Activated CD4-positive, alpha-beta T cell treated with anti-CD3 and anti-CD28 coated beads for 36 hours (primary cell): ENCODE data around the gene NRDE2. TPM values are rescaled to one million over a fixed set of nuclear protein-coding genes. Genes with fewer than 3 reads are reported as not detected.

Experiments used
- ATAC-seq: fragments of 200-7000 bp; cut with Tn5 transposase; one replicate; pipeline ENCODE4 v1.10.0; 2021; ENCODE audit warnings: mild to moderate bottlenecking, moderate library complexity
- CTCF ChIA-PET: fragments of 350-600 bp; sonication (Branson Sonifier 250); formaldehyde crosslinking; loops from one replicate; lab custom pipeline; 2021; ENCODE audit warnings: antibody characterized with exemption; lab: Charles Lee
- POLR2A ChIA-PET: fragments of 350-600 bp; sonication (Branson Sonifier 250); formaldehyde crosslinking; loops from one replicate; lab custom pipeline; 2021; ENCODE audit warnings: antibody characterized with exemption, inconsistent platforms; lab: Charles Lee
- DNase-seq: peaks from one replicate; pipeline ENCODE4 v3.0.0-alpha.2; 2020
- H3K27ac Mint-ChIP-seq: one replicate; pipeline ENCODE4 v1.8.0; 2021; ENCODE audit warnings: mixed read lengths
- H3K27me3 Mint-ChIP-seq: one replicate; pipeline ENCODE4 v1.8.0; 2021; ENCODE audit warnings: mixed read lengths
- H3K36me3 Mint-ChIP-seq: one replicate; pipeline ENCODE4 v1.8.0; 2021; ENCODE audit warnings: low read depth, mixed read lengths
- H3K4me1 Mint-ChIP-seq: one replicate; pipeline ENCODE4 v1.8.0; 2021; ENCODE audit warnings: mixed read lengths
- H3K4me3 Mint-ChIP-seq: one replicate; pipeline ENCODE4 v1.8.0; 2021; ENCODE audit warnings: mild to moderate bottlenecking, moderate library complexity, mixed read lengths
- H3K9me3 Mint-ChIP-seq: one replicate; pipeline ENCODE4 v1.8.0; 2021; ENCODE audit warnings: low read depth, mixed read lengths
- intact Hi-C, 2 experiments: fragments of 100-400 bp; cut with DNase I in 1 of 2; cut with micrococcal nuclease in 1 of 2; formaldehyde crosslinking; loops; one replicate each; pipeline versions ENCODE4 v1.14.2 to v1.15.1; 2022 to 2024; cut with DNase I, micrococcal nuclease
- total RNA-seq, 2 experiments: library from RNA; stranded (reverse); gene quantifications; one replicate each; pipeline ENCODE4 v1.2.3, GENCODE V29; 2021

The NRDE2 gene
- total RNA-seq, 2 experiments from 2014 or later: 22.8 to 25.3 TPM

GRCh38 chr14:90305176-90305601 is 26.6 kb downstream of the NRDE2 start:
- no peak for DNase-seq
- CTCF ChIA-PET: interaction anchor here (0.9 to 1.1 kb wide), 2 partner anchors 14 to 391 kb away, joined by 3 read pairs; no protein-coding TSS in a partner anchor
- POLR2A ChIA-PET: no interaction called here
- ATAC-seq: no peak
- no peak overlapping the region for H3K27ac Mint-ChIP-seq
- no peaks in the 10 kb centered on the region for H3K27me3 Mint-ChIP-seq
- no peak overlapping the region for H3K4me3 Mint-ChIP-seq
- peaks cover 2% of the 10 kb centered on the region for H3K9me3 Mint-ChIP-seq
- intact Hi-C loops: no loop called here
- H3K4me1 Mint-ChIP-seq: peaks cover 9% of the 10 kb centered on the region
- peaks cover 39% of the 10 kb centered on the region for H3K36me3 Mint-ChIP-seq

GRCh38 chr14:90304502-90304901 is 27.2 kb downstream of the NRDE2 start:
- peaks cover 2% of the 10 kb centered on the region for H3K9me3 Mint-ChIP-seq
- H3K27ac Mint-ChIP-seq: no peak overlapping the region
- ChIA-PET CTCF (no interaction called here), POLR2A (no interaction called here)
- DNase-seq (no peak), ATAC-seq (no peak)
- peaks cover 9% of the 10 kb centered on the region for H3K4me1 Mint-ChIP-seq
- intact Hi-C loops: loop anchor here in 1 of 2 experiments (5.0 kb wide), 2 partner anchors 213 to 393 kb away; no protein-coding TSS in a partner anchor
- no peaks in the 10 kb centered on the region for H3K27me3 Mint-ChIP-seq
- H3K36me3 Mint-ChIP-seq: peaks cover 38% of the 10 kb centered on the region
- no peak overlapping the region for H3K4me3 Mint-ChIP-seq

- peaks cover 33% of the 10 kb centered on the region for H3K36me3 Mint-ChIP-seq
- ATAC-seq: no peak
- POLR2A ChIA-PET: no interaction called here
- intact Hi-C loops: loop anchor here in 1 of 2 experiments (5.0 kb wide), 2 partner anchors 214 to 394 kb away; no protein-coding TSS in a partner anchor
- H3K4me1 Mint-ChIP-seq: peaks cover 9% of the 10 kb centered on the region
- H3K9me3 Mint-ChIP-seq: peaks cover 2% of the 10 kb centered on the region
- H3K27me3 Mint-ChIP-seq: no peaks in the 10 kb centered on the region
- H3K4me3 Mint-ChIP-seq: no peak overlapping the region
- CTCF ChIA-PET: interaction anchor here (0.5 to 0.9 kb wide), 3 partner anchors 39 to 382 kb away, joined by 3 read pairs; no protein-coding TSS in a partner anchor
- no peak overlapping the region for H3K27ac Mint-ChIP-seq
- DNase-seq: no peak
These were observed 28.3 kb downstream of the NRDE2 start for GRCh38 chr14:90303473-90303872.

- ATAC-seq: no peak
- peaks cover 9% of the 10 kb centered on the region for H3K4me1 Mint-ChIP-seq
- H3K36me3 Mint-ChIP-seq: peaks cover 30% of the 10 kb centered on the region
- intact Hi-C loops: loop anchor here in 1 of 2 experiments (5.0 kb wide), 2 partner anchors 215 to 395 kb away; no protein-coding TSS in a partner anchor
- ChIA-PET POLR2A (interaction anchor here (0.7 kb wide), 1 partner anchor 534 kb away, joined by 4 read pairs; no protein-coding TSS in a partner anchor), CTCF (interaction anchor here (0.6 to 2.7 kb wide), 5 partner anchors 14 to 394 kb away, joined by 3 to 16 read pairs (median 4); no protein-coding TSS in a partner anchor)
- no peak for DNase-seq
- peak overlapping the region; percentile 13 for H3K27ac Mint-ChIP-seq
- H3K9me3 Mint-ChIP-seq: peaks cover 2% of the 10 kb centered on the region
- H3K27me3 Mint-ChIP-seq: no peaks in the 10 kb centered on the region
- no peak overlapping the region for H3K4me3 Mint-ChIP-seq
These were observed 29.0 kb downstream of the NRDE2 start for GRCh38 chr14:90302529-90303303.

- Mint-ChIP-seq H3K4me3 (no peak overlapping the region), H3K9me3 (peaks cover 2% of the 10 kb centered on the region), H3K4me1 (peaks cover 9% of the 10 kb centered on the region), H3K27me3 (no peaks in the 10 kb centered on the region), H3K27ac (no peak overlapping the region), H3K36me3 (peaks cover 32% of the 10 kb centered on the region)
- ChIA-PET POLR2A (interaction anchor here (0.7 to 0.8 kb wide), 2 partner anchors 96 to 535 kb away, joined by 3 to 4 read pairs; no protein-coding TSS in a partner anchor), CTCF (interaction anchor here (1.2 to 2.7 kb wide), 5 partner anchors 12 to 457 kb away, joined by 4 to 16 read pairs (median 4); no protein-coding TSS in a partner anchor)
- intact Hi-C loops: loop anchor here (1.0 to 5.0 kb wide), 4 partner anchors 216 to 396 kb away; no protein-coding TSS in a partner anchor
- no peak for DNase-seq
- no peak for ATAC-seq
These were observed 30.1 kb downstream of the NRDE2 start for GRCh38 chr14:90301668-90302090.

- H3K4me1 Mint-ChIP-seq: peaks cover 9% of the 10 kb centered on the region
- intact Hi-C loops: loop anchor here (1.0 to 5.0 kb wide), 4 partner anchors 216 to 396 kb away; no protein-coding TSS in a partner anchor
- H3K27me3 Mint-ChIP-seq: no peaks in the 10 kb centered on the region
- ATAC-seq (no peak), DNase-seq (no peak)
- H3K27ac Mint-ChIP-seq: peak overlapping the region; percentile 29
- H3K36me3 Mint-ChIP-seq: peaks cover 38% of the 10 kb centered on the region
- CTCF ChIA-PET: interaction anchor here (1.2 to 2.7 kb wide), 5 partner anchors 12 to 457 kb away, joined by 4 to 16 read pairs (median 4); no protein-coding TSS in a partner anchor
- H3K9me3 Mint-ChIP-seq: peaks cover 2% of the 10 kb centered on the region
- POLR2A ChIA-PET: interaction anchor here (0.8 kb wide), 1 partner anchor 96 kb away, joined by 3 read pairs; no protein-coding TSS in a partner anchor
- no peak overlapping the region for H3K4me3 Mint-ChIP-seq
These were observed 30.6 kb downstream of the NRDE2 start for GRCh38 chr14:90301122-90301521.

GRCh38 chr14:90300611-90301047 is 31.1 kb downstream of the NRDE2 start:
- peak; percentile 57 for ATAC-seq
- intact Hi-C loops: loop anchor here (1.0 to 5.0 kb wide), 4 partner anchors 217 to 397 kb away; no protein-coding TSS in a partner anchor
- ChIA-PET CTCF (interaction anchor here (1.2 to 2.7 kb wide), 4 partner anchors 13 to 458 kb away, joined by 4 to 16 read pairs (median 6); no protein-coding TSS in a partner anchor), POLR2A (no interaction called here)
- Mint-ChIP-seq H3K27ac (peak overlapping the region; percentile 81), H3K36me3 (peaks cover 39% of the 10 kb centered on the region), H3K4me3 (no peak overlapping the region), H3K9me3 (peaks cover 2% of the 10 kb centered on the region), H3K4me1 (peaks cover 9% of the 10 kb centered on the region), H3K27me3 (no peaks in the 10 kb centered on the region)
- DNase-seq: peak; percentile 16

GRCh38 chr14:90299408-90299807 is 32.3 kb downstream of the NRDE2 start:
- intact Hi-C loops: no loop called here
- no peak overlapping the region for H3K27ac Mint-ChIP-seq
- DNase-seq: no peak
- no peaks in the 10 kb centered on the region for H3K27me3 Mint-ChIP-seq
- H3K4me3 Mint-ChIP-seq: no peak overlapping the region
- no peak for ATAC-seq
- peaks cover 9% of the 10 kb centered on the region for H3K4me1 Mint-ChIP-seq
- ChIA-PET POLR2A (no interaction called here), CTCF (interaction anchor here (0.7 to 1.6 kb wide), 3 partner anchors 10 to 23 kb away, joined by 3 to 7 read pairs (median 3); no protein-coding TSS in a partner anchor)
- H3K9me3 Mint-ChIP-seq: peaks cover 2% of the 10 kb centered on the region
- peaks cover 41% of the 10 kb centered on the region for H3K36me3 Mint-ChIP-seq

GRCh38 chr14:90297876-90298629 is 33.7 kb downstream of the NRDE2 start:
- intact Hi-C loops: no loop called here
- H3K27ac Mint-ChIP-seq: no peak overlapping the region
- H3K9me3 Mint-ChIP-seq: peaks cover 2% of the 10 kb centered on the region
- ChIA-PET POLR2A (interaction anchor here (0.6 kb wide), 1 partner anchor 251 kb away, joined by 4 read pairs; no protein-coding TSS in a partner anchor), CTCF (interaction anchor here (0.6 to 1.6 kb wide), 5 partner anchors 9 to 141 kb away, joined by 3 to 7 read pairs (median 3); no protein-coding TSS in a partner anchor)
- peaks cover 42% of the 10 kb centered on the region for H3K36me3 Mint-ChIP-seq
- peaks cover 9% of the 10 kb centered on the region for H3K4me1 Mint-ChIP-seq
- H3K27me3 Mint-ChIP-seq: no peaks in the 10 kb centered on the region
- DNase-seq (no peak), ATAC-seq (no peak)
- no peak overlapping the region for H3K4me3 Mint-ChIP-seq

GRCh38 chr14:90296641-90297040 is 35.1 kb downstream of the NRDE2 start:
- H3K9me3 Mint-ChIP-seq: peaks cover 2% of the 10 kb centered on the region

More at GRCh38 chr14:90296641-90297040, 35.1 kb downstream of the NRDE2 start:
- H3K4me3 Mint-ChIP-seq: no peak overlapping the region
- no peak overlapping the region for H3K27ac Mint-ChIP-seq
- H3K4me1 Mint-ChIP-seq: peaks cover 8% of the 10 kb centered on the region
- ATAC-seq (no peak), DNase-seq (no peak)
- peaks cover 41% of the 10 kb centered on the region for H3K36me3 Mint-ChIP-seq
- ChIA-PET POLR2A (no interaction called here), CTCF (interaction anchor here (0.6 kb wide), 1 partner anchor 645 kb away, joined by 3 read pairs; no protein-coding TSS in a partner anchor)
- H3K27me3 Mint-ChIP-seq: no peaks in the 10 kb centered on the region
- intact Hi-C loops: no loop called here
